ENCODE measurements around the gene ZNF536. TPM values are rescaled to one million over a fixed set of nuclear protein-coding genes. Genes with fewer than 3 reads are reported as not detected.

The ZNF536 gene
- total RNA-seq, 1 donor from 2014 or later = 0.43 TPM

GRCh38 chr19:30336290-30336689 lies 35.9 kb upstream of the ZNF536 start:
- no peak for FAIRE-seq
- Histone ChIP-seq H3K4me1 (ENCODE audit: insufficient read depth, low read length) (no peaks in the 10 kb centered on the region), H3K27ac (ENCODE audit: low read depth, low read length) (no peak overlapping the region), H3K27me3 (ENCODE audit: insufficient read depth, low read length) (no peaks in the 10 kb centered on the region), H4K20me1 (ENCODE audit: insufficient read depth, low read length) (no peaks in the 10 kb centered on the region), H3K4me2 (ENCODE audit: low read length) (no peak overlapping the region), H3K9ac (ENCODE audit: low read length) (no peak overlapping the region), H3K9me3 (ENCODE audit: insufficient read depth, low read depth, low read length) (peaks cover 4% of the 10 kb centered on the region), H3K79me2 (ENCODE audit: insufficient read depth, low read length) (no peaks in the 10 kb centered on the region), H3K36me3 (ENCODE audit: insufficient read depth, low read length) (no peaks in the 10 kb centered on the region), H2AFZ (ENCODE audit: low read depth, low read length) (no peak overlapping the region), H3K4me3 (ENCODE audit: insufficient read depth, low read depth, low read length) (no peak overlapping the region)
- Mint-ChIP-seq H3K27me3 (ENCODE audit: low read depth, unreplicated experiment) (peaks cover 27% of the 10 kb centered on the region), H3K9me3 (ENCODE audit: unreplicated experiment) (peaks cover 5% of the 10 kb centered on the region), H3K4me3 (ENCODE audit: unreplicated experiment) (no peak overlapping the region), H3K36me3 (ENCODE audit: low read depth, unreplicated experiment) (no peaks in the 10 kb centered on the region), H3K4me1 (ENCODE audit: low read depth, unreplicated experiment) (no peaks in the 10 kb centered on the region), H3K27ac (ENCODE audit: unreplicated experiment) (no peak overlapping the region)
- no peak for DNase-seq (ENCODE audit: low read depth)
- no peak for TF ChIP-seq EZH2 (IDR thresholded peaks at IDR 0.05; ENCODE audit: insufficient read depth, low read length)
- TF ChIP-seq CTCF (IDR thresholded peaks at IDR 0.05; ENCODE audit: insufficient read depth, low read depth, low read length) = no peak

- no peaks in the 10 kb centered on the region for H4K20me1 ChIP-seq (ENCODE audit: insufficient read depth, low read length)
- FAIRE-seq (peak; percentile 86), DNase-seq (ENCODE audit: low read depth) (no peak)
- no peak overlapping the region for H3K4me3 ChIP-seq (ENCODE audit: insufficient read depth, low read depth, low read length)
- no peak overlapping the region for H3K27ac ChIP-seq (ENCODE audit: low read depth, low read length)
- peaks cover 4% of the 10 kb centered on the region for H3K9me3 ChIP-seq (ENCODE audit: insufficient read depth, low read depth, low read length)
- H2AFZ ChIP-seq (ENCODE audit: low read depth, low read length) = no peak overlapping the region
- H3K27ac Mint-ChIP-seq (ENCODE audit: unreplicated experiment) = no peak overlapping the region
- H3K27me3 Mint-ChIP-seq (ENCODE audit: low read depth, unreplicated experiment) = peaks cover 14% of the 10 kb centered on the region
- no peaks in the 10 kb centered on the region for H3K36me3 ChIP-seq (ENCODE audit: insufficient read depth, low read length)
- no peaks in the 10 kb centered on the region for H3K4me1 Mint-ChIP-seq (ENCODE audit: low read depth, unreplicated experiment)
- no peaks in the 10 kb centered on the region for H3K4me1 ChIP-seq (ENCODE audit: insufficient read depth, low read length)
- no peaks in the 10 kb centered on the region for H3K27me3 ChIP-seq (ENCODE audit: insufficient read depth, low read length)
- no peak for TF ChIP-seq EZH2 (IDR thresholded peaks at IDR 0.05; ENCODE audit: insufficient read depth, low read length)
- TF ChIP-seq CTCF (IDR thresholded peaks at IDR 0.05; ENCODE audit: insufficient read depth, low read depth, low read length) = no peak
- no peak overlapping the region for H3K9ac ChIP-seq (ENCODE audit: low read length)
- H3K36me3 Mint-ChIP-seq (ENCODE audit: low read depth, unreplicated experiment) = no peaks in the 10 kb centered on the region
- no peak overlapping the region for H3K4me2 ChIP-seq (ENCODE audit: low read length)
- H3K79me2 ChIP-seq (ENCODE audit: insufficient read depth, low read length) = no peaks in the 10 kb centered on the region
- no peak overlapping the region for H3K4me3 Mint-ChIP-seq (ENCODE audit: unreplicated experiment)
- no peaks in the 10 kb centered on the region for H3K9me3 Mint-ChIP-seq (ENCODE audit: unreplicated experiment)
These were observed 34.1 kb upstream of the ZNF536 start for GRCh38 chr19:30338041-30338456.

GRCh38 chr19:30338878-30339623 lies 33.1 kb upstream of the ZNF536 start:
- DNase-seq (ENCODE audit: low read depth) = no peak
- peaks cover 4% of the 10 kb centered on the region for H3K9me3 ChIP-seq (ENCODE audit: insufficient read depth, low read depth, low read length)
- H3K79me2 ChIP-seq (ENCODE audit: insufficient read depth, low read length) = no peaks in the 10 kb centered on the region
- H3K27me3 ChIP-seq (ENCODE audit: insufficient read depth, low read length) = no peaks in the 10 kb centered on the region
- TF ChIP-seq EZH2 (IDR thresholded peaks at IDR 0.05; ENCODE audit: insufficient read depth, low read length) (no peak), CTCF (IDR thresholded peaks at IDR 0.05; ENCODE audit: insufficient read depth, low read depth, low read length) (no peak)
- H4K20me1 ChIP-seq (ENCODE audit: insufficient read depth, low read length) = no peaks in the 10 kb centered on the region
- no peak overlapping the region for H3K27ac ChIP-seq (ENCODE audit: low read depth, low read length)
- no peaks in the 10 kb centered on the region for H3K4me1 Mint-ChIP-seq (ENCODE audit: low read depth, unreplicated experiment)
- H3K4me2 ChIP-seq (ENCODE audit: low read length) = no peak overlapping the region
- FAIRE-seq = no peak
- H2AFZ ChIP-seq (ENCODE audit: low read depth, low read length) = no peak overlapping the region
- H3K36me3 Mint-ChIP-seq (ENCODE audit: low read depth, unreplicated experiment) = no peaks in the 10 kb centered on the region
- H3K27me3 Mint-ChIP-seq (ENCODE audit: low read depth, unreplicated experiment) = peaks cover 14% of the 10 kb centered on the region
- H3K36me3 ChIP-seq (ENCODE audit: insufficient read depth, low read length) = no peaks in the 10 kb centered on the region
- H3K4me3 ChIP-seq (ENCODE audit: insufficient read depth, low read depth, low read length) = no peak overlapping the region
- H3K4me1 ChIP-seq (ENCODE audit: insufficient read depth, low read length) = no peaks in the 10 kb centered on the region
- no peak overlapping the region for H3K9ac ChIP-seq (ENCODE audit: low read length)
- H3K27ac Mint-ChIP-seq (ENCODE audit: unreplicated experiment) = no peak overlapping the region
- H3K4me3 Mint-ChIP-seq (ENCODE audit: unreplicated experiment) = no peak overlapping the region
- no peaks in the 10 kb centered on the region for H3K9me3 Mint-ChIP-seq (ENCODE audit: unreplicated experiment)

Data from astrocyte (in vitro differentiated cells and primary cell).